ENCODE data around the gene GHRH.

Gene GHRH, protein sequence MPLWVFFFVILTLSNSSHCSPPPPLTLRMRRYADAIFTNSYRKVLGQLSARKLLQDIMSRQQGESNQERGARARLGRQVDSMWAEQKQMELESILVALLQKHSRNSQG

DNA sequence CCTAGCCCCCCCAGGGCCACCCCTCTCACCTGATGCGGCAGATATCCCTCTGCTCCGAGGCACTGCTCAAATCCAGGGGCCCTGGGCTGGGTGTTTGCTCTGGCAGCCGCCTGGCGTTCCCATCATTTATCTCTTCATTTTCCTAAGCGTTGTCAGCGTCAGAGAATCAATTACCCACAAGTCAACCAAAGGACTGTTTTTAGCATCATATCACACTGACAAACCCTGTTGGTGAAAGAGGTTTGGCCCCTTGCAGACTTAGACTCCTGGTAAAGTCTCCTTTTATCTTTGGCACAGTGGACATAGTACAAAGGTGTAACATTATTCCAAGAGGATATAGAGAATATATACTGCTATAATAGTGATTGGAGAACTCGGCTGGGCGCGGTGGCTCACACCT is at the start of gene GHRH:
Gene GHRH, minus strand, starts transcription at position 101 of the 400 bp plus-strand sequence. CDS start 4,925 bp downstream, outside the sequence.
- DNase-seq = no peak

DNA sequence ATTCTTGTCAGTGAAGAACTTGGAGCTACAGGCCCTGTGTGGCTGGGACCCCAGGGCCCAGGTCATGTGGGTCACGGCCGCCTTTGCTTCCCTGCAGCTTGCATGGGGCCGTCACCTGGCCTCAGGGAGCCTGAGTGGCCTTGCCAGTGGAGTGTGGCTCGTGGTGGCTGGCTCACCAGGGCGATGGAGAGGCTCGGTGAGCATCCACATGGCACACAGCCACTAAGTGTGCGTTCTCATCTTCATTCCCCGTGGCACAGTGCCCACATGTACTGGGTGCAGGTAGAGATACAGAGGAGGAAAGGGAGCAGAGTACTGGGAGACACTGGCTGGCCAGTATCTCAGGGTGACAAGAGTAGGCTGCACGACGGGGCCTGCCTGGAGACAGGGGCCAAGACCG is 49.3 kb upstream of the GHRH start:
- no peak for DNase-seq

DNA sequence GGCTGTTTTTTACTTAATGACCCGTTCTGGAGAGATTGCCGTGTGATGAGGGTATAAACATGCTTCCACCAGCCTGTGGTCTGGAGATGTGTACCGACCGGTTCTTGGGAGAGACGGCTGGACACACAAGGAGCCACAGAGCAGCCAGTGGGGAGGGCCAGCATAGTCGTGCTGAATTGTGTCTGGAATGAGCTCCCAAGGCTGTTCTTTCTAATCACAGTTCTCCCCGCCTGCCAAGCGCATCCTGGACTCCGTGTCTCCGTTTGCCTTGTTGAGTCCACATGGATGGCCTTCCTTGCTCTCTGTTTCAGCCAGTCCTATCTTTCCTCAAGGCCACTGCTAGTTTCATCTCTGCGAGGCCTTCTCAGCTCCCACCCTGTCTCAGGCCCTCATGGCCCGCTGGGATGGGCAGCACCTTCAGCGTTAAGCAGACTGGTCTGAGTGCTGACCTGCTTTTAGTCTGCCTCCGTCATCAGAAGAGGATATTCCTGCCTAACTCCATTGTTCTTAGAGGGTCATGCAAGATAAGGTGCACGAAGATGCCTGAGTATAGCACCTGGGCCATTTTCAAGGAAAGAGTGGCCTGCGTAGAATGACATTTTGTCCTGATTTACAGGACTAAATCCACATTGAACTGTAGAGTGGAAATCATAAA is 48.4 kb upstream of the GHRH start:
- peak; percentile 46 for DNase-seq

DNA sequence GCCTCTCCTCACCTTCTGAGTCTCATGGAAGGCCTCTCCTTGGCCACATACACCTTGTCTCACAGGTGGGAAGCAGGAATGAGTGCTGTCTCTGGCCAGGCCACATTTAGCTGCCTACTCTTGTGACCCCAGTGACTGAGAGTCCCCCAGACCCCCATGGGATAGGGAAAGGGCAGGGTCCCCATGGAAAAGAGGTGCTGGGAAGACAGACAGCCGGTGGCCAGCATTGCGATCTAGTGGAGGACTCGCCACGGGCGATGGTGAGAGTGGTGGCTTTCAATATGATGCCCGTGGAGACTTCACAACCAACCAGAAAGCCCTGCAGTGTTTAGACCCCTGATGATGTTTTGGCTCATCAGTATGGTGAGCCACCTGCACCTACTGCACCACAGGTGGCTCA is 47.7 kb upstream of the GHRH start:
- DNase-seq = no peak

DNA sequence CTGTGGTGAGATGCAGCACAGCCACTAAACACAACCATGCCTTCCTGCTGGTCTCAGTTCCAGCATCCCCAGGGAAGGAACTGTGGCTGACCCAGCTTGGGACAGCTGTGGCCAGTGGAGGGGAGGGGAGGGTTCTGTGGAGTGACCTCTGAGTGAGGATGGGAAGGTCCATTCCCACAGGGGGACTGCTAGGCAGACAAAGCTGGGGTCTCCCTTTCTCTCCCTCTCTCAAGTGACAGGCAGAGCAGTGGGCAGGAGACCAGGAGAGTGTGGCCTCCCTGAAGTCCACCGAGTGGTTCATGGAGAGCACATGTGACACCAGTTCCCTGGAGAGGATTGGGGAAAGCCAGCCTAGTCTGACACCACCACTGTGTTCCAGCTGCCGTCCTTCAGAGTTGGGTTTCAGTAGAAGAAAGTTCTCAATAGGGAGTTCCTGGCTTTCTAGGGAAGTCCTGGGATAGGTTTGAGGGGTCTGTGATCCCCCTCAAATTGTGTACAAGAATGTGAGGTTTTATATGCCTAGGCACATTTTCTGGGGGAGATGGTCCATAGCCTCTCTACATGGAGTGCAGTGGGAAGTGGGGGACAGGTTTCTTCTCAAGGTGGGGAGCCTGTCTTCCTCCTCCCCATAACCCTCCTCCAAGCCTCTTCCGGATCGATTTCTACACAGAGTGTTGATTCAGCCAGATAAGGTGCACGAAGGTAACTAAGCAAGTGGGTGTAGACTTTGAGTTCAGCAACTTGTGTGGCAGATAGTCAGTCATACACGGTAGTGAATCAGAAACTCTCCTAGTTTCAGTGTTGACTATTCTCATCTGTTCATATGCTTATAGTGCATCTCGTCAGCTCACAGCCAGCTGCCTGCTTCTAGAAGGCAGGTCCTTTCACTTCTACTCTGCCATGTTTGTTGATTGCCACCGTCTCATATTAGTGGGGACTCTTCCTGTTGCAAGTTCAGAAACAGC is 46.8 kb upstream of the GHRH start:
- DNase-seq = peak; percentile 58

DNA sequence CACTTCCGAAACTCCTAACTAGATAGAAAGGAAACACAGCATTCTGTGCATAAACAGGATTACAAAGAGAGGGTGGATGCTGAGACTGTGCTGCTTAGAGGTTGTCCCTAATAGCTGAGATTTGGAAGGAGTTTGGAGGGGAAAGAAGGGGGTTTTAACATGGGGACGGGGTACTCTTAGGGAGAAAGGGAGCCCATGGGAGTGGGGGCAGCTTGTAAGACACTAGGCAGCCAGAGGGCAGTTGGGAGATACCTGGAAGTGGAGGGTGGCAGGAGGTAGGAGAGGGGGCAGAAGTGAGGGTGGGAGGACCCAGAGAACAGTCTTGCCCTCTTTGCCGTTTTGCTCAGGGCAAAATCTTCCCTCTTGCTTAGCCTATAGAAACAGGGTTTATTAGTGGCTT is 44.2 kb upstream of the GHRH start:
- DNase-seq = no peak

DNA sequence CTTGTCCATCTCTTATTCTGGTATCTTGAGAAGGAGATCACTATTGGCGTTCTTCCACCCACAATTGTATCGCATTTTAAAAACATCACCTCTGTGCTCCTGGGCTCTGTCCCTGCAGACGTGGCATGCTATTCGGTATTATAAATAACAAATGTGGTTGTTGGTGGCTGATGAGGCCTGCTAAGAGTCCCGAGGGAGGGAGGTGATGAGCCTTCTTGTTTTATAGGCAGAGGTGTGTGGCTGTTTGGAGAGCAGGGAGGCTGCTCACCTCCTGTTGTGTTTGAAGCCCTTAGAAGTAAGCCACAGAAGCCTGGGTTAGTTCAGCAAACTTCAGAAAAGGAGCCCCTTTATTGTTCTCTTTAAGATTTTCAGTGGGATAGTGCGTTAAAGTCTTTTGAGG is 43.5 kb upstream of the GHRH start:
- DNase-seq = no peak

DNA sequence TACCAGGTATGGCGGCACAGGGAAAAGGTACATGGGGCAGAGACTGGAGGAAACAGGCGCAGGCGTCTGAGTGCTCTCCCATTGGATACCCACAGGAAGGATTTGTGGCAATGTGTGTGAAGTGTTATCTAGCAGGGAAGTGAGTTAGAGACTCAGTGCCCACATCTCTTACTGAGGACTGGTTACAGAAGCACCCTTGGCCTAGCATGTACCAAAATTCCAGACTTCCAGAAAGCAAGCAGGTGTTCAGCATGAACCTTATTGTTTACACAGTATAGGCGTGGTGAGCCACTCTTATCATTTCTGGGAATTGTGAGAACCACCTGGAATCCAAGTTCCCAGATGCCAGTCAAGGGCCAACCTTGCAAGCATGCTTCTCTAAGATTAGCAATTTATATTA is 42.0 kb upstream of the GHRH start:
- DNase-seq = no peak

DNA sequence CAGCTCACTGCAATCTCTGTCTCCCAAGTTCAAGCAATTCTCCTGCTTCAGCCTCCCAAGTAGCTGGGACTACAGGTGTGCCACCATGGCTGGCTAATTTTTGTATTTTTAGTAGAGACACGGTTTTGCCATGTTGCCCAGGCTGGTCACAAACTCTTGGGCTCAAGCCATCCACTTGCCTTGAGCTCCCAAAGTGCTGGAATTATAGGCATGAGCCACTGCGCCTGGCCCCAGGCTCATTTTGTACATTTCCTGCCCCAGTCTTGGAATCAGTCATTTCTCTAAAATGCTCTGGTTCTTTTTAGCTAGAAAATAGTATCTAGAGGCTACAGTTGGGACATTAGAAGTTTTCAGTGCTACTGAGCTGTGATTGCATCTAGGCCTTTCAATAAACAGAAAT is 41.4 kb upstream of the GHRH start:
- no peak for DNase-seq

DNA sequence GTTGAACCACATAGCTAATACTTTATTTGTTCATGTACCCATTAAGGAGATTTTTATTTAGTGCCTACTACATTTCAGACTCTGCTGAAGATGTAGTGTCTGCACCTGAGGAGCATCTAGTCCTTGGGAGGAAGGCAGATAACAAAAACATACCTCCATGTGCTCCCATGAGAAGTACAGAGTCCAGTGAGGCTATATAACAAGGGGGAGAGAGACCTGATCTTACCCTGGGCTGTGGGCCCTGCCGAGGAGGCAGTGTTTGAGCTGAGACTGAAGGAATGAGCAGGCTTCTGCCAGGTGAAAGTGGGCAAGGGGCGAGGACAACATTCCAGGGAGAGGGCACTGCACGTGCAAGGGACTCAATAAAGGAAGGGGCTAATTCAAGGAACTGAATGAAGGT is 39.9 kb upstream of the GHRH start:
- DNase-seq = no peak

DNA sequence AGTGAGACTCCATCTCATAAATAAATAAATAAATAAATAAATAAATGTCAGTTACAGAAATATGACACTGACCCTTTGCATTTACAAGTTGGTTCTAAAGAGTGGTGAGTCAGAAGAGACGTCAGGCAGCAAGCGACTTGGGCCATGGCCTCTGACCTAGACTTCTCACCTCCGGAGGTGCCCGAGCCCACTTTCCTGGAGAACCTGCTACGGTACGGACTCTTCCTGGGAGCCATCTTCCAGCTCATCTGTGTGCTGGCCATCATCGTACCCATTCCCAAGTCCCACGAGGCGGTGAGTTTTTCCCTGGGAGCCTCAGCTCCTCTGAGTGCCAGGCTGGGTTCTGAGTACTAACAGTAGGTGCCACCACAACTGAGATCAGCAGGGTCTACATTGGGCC is 39.5 kb upstream of the GHRH start:
- DNase-seq = no peak

DNA sequence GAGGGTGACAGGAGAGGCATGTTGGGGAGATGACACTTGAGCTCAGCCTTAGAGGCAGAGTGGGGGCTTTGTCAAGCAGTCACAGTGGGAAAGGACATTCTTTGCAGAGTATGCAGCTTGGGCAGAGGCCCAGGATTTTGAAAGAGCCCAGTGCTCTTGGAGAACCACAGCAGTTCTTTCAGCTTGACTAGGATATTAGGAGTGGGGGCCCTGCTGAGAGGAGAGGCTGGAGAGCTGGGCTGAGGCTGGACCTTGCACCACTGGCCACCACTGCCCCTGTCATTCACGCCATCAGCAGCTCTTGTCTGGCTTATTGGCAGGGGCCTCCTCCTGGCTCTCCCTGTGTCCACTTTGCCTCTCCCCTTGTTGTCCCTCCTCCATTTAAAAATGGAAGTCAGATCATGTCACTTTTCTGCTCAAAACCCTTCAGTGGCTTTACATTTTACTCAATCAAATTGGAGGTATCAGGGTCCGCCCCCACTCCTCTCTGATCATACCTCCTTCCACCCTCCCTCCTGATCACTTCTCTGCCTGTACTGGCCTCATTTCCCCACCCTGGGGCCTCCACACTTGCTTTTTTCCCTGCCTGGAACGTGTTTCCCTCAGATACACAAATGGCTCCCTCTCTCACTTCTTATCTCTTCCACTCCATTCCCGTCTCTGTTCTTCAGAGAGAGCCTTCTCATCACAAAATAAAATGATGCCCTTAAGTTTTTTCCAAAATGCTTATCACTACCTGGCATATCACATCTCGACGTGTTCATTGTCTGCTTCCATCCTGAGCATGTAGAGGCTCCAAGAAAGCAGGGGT is 38.3 kb upstream of the GHRH start:
- DNase-seq = no peak

DNA sequence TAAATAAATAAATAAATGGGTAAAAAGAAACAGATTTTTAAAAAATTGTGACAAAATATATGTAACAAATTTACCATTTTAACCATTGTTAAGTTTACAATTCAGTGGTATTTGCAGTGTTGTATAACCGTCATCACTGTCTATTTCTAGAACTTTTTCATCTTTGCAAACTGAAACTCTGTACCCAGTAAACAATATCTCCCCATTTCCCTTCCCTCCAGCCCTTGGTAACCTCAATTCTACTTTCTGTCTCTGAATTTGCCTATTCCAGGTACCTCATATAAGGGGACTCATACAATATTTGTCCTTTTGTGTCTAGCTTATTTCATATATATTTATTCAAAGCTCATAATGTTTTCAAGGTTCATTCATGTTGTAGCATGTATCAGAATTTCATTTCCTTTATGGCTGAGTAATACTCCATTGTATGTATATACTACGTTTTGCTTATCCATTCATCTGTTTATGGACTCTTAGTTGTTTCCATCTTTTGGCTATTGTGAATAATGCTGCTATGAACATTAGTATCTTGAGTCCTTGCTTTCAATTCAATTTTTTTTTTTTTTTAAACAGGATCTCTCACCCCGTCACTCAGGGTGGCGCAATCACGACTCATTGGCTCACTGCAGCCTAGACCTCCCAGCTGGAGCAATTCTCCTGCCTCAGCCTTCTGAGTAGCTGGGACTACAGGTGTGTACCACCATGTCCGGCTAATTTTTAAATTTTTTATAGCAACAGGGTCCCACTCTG is 36.8 kb upstream of the GHRH start:
- DNase-seq = no peak

DNA sequence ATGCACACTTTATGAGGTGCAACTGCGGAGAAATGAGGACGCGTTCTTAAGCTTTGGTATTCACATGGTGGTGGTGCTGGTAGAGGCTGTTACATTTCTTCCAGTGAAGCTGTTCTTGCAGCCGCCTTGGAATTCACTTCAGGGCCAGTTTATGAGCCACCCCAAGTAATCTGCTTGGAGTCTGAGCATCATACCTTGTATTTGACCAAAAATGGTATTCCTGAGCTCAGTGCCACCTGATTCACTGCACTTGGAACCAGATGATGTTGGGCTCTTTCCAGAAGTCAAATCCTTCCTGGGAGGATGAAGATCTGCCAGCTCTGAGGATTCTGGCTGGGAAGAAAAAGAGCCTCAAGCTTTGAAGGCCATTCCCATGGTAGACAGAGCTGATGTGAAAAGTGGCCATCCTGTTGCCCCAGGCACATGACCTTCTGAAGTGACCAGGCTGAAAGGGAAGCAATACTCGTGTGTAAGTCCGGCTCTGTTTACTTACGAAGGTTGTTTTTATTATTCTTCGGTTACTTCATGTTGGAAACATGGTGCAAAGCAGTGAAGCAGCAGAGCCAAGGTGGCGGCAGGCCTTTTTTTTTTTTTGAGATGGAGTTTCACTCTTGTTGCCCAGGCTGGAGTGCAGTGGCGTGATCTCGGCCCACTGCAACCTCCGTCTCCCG is 35.6 kb upstream of the GHRH start:
- no peak for DNase-seq

DNA sequence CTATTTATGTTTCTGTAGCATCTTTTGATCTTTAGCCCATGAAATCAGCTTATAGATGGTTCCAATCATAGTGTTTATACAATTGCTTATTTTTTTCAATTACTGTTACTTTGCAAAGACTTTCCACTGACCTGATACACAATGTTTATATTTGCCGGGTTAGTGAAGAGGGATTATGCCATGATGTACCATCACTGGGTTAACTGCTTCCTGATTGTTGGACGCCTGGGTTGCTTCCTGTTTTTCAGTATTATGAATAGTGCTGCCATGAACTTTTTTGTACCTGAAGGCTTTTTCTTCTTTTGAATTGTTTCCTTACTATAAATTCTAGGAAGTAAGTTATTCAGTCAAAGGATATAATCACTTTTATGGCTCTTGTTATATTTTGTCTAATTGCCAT is 34.8 kb upstream of the GHRH start:
- no peak for DNase-seq

DNA sequence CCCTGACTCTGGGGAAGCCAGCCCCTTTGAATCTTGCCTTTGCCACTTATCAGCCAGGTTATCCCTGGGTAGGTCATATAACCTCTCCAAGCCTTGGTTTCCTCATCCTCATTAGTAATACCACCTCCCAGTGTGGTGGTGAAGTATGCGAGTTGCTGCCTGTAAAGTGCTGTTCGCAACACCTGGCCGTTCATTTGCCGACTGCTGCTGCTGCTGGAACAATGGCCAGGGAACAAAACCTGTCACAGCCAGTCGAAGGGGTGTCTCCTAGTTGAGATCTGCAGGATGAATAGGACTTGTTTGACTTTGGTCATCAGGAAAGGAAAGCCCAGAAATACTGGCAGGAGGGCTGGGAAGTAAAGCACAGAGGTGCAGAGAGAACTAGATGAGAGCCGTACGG is 34.0 kb upstream of the GHRH start:
- DNase-seq = no peak

DNA sequence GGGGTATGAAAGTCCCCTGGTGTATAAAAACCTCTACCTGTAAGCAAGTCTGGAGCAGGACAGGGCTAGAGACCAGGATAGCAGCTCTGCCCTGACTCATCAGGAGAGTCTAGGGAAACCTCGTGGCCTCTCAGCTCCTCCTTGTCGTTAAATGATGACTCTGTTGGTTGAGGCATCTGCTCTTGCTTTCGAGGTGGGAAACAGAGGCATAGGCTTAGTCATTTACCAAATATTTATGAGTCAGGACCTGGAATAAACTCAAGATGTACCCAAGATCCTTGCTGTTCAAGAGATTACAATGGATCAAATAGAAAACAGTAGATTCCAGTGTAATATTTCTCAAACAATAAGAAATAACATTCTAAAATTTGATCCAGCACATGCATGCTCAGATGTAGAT is 33.4 kb upstream of the GHRH start:
- DNase-seq = no peak

DNA sequence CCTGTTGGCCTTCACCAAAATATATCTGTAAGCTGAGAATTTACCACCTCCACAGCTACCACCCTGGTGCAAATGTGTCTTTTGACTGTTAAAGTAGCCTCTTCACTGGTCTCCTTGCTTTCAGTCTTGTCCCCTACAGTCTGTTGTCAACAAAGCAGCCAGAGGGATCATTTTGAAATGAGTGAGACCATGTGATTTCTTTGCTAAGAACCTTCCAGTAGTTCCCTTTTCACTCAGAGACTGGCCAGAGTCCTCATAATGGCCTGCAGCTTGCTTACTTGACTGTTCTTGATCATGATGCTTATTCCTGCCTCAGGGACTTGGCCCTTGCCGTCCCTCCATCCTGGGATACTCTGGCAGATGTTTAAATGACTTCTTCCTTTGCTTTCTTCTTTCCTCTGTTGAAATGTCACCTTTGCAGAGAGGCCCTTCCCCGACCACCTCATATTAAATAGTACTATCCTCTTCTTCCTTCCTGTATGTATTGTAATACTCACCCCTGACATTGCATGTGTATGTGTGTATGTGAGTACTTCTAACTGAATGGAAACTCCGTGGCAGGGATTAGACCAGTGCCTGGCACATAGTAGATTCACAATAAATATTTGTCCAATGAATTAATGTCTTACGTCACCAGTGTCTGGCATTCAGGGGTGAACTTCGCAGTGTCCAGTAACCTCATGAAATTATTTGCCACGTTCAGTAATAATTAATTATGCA is 32.8 kb upstream of the GHRH start:
- no peak for DNase-seq

DNA sequence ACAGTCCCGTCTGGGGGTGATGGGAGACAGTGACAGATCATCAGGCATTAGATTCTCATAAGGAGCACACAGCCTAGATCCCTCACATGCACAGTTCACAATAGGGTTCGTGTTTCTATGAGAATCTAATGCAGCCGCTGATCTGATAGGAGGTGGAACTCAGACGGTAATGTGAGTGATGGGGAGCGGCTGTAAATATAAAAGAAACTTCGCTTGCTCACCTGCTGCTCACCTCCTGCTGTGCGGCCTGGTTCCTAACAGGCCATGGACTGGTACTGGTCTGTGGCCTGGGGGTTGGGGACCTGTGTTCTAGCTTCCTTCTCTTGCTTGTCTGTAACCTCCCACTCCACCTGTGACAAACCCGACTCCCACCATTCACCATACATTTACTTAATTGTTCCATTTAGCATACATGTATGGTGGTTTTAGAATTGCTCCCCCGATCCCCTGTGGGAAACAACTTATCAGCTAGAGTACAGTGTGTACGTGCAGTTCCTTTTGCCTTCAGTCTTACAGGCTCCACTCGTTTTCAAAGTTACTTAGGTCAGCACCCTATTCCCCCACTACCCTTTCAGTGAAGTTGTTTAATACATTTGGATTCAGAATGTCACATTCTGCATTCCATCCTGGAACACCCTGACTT is 31.8 kb upstream of the GHRH start:
- DNase-seq = no peak

DNA sequence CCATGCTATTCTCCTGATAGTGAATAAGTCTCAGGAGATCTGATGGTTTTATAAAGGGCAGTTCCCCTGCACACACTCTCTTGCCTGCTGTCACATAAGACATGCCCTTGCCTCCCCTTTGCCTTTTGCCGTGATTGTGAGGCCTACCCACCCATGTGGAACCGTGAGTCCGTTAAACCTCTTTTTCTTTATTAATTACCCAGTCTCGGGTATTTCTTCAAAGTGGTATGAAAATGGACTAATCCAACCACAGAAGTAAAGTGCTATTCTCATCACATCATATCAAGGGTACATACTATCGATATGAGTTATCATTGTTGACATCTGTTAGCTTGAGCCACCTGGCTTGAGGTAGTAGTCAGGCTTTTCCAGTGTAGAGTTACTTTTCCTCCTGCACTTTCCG is 30.1 kb upstream of the GHRH start:
- DNase-seq = no peak

Measured in femur (tissue), 1 donor.